Activated naive CD4-positive, alpha-beta T cell treated with anti-CD3 and anti-CD28 coated beads, Interleukin-2, amount 10 ng/mL, durations not matched to agents 7 days and 5 days (primary cell): ENCODE results near the gene SPOUT1.
A peak's percentile ranks its signal among the peaks of the same experiment; 100 is the strongest.
"Not testable (repeated sequence)": the region's sequence is repeated elsewhere in the genome, so short reads cannot be mapped to it uniquely, and the experiment has no call there.

Experiments
- CTCF ChIA-PET: fragments of 350-600 bp; sonication (Branson Sonifier 250); formaldehyde crosslinking; loops from one replicate; lab custom pipeline; 2021; ENCODE audit warnings: antibody characterized with exemption; lab: Charles Lee
- DNase-seq: peaks from one replicate; pipeline ENCODE4 v3.0.0-alpha.2; 2020
- H3K27ac Mint-ChIP-seq: one replicate; pipeline ENCODE4 v1.8.0; 2021; ENCODE audit warnings: mild to moderate bottlenecking, moderate library complexity, mixed read lengths
- H3K27me3 Mint-ChIP-seq: one replicate; pipeline ENCODE4 v1.8.0; 2021; ENCODE audit warnings: mild to moderate bottlenecking, mixed read lengths
- H3K36me3 Mint-ChIP-seq: one replicate; pipeline ENCODE4 v1.8.0; 2021; ENCODE audit warnings: mixed read lengths
- H3K4me1 Mint-ChIP-seq: one replicate; pipeline ENCODE4 v1.8.0; 2021; ENCODE audit warnings: mixed read lengths
- H3K4me3 Mint-ChIP-seq: one replicate; pipeline ENCODE4 v1.8.0; 2021; ENCODE audit warnings: mild to moderate bottlenecking, moderate library complexity, mixed read lengths
- H3K9me3 Mint-ChIP-seq: one replicate; pipeline ENCODE4 v1.8.0; 2021; ENCODE audit warnings: mixed read lengths

SPOUT1 gene

DNA sequence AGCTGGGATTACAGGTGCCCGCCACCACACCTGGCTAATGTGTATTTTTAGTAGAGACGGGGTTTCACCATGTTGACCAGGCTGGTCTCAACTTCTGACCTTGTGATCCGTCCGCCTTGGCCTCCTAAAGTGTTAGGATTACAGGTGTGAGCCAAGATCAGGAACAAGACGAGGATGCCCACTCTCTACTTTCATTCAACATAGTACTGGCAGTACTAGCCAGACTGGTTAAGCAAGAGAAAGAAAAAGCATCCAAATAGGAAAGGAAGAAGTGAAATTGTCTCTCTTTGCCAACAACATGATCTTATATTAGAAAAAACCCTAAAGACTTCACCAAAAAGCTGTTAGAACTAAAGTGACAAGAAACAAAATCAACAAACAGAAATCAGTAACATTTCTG lies 18.7 kb downstream of the SPOUT1 start:
- no peaks in the 10 kb centered on the region for H3K4me1 Mint-ChIP-seq
- H3K27ac Mint-ChIP-seq, result peak overlapping the region; percentile 7
- no peaks in the 10 kb centered on the region for H3K9me3 Mint-ChIP-seq
- H3K27me3 Mint-ChIP-seq, result no peaks in the 10 kb centered on the region
- CTCF ChIA-PET, result interaction anchor here (0.7 to 1.3 kb wide), 2 partner anchors 63 to 77 kb away, joined by 3 to 4 read pairs; no protein-coding TSS in a partner anchor
- no peak for DNase-seq
- H3K4me3 Mint-ChIP-seq, result no peak overlapping the region
- peaks cover 4% of the 10 kb centered on the region for H3K36me3 Mint-ChIP-seq

DNA sequence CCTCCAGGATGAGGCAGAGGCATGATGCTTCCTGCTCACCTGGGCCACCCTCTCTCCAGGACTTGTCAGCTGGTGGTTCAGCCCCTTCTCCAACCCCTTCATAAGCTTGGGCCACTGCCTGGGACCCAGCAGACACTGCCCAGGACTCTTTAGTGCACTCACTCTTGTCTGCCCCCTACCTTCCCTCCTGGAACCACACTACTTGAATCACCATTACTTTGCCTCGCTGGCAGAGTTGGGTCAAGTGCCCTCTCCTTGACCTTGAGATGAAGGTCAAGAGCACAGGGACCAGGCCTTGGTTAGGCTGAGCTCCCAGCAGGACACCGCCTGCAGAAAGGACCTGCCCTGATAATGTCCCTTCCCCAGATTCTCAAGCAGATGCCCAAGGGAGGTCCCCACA lies 19.8 kb downstream of the SPOUT1 start:
- Mint-ChIP-seq H3K36me3 (peaks cover 5% of the 10 kb centered on the region), H3K4me3 (no peak overlapping the region), H3K9me3 (no peaks in the 10 kb centered on the region), H3K27ac (no peak overlapping the region), H3K4me1 (no peaks in the 10 kb centered on the region), H3K27me3 (no peaks in the 10 kb centered on the region)
- no peak for DNase-seq
- CTCF ChIA-PET, result interaction anchor here (1.1 to 2.1 kb wide), 3 partner anchors 8 to 373 kb away, joined by 3 to 8 read pairs (median 3); partner anchors contain the start of gene ENDOG

DNA sequence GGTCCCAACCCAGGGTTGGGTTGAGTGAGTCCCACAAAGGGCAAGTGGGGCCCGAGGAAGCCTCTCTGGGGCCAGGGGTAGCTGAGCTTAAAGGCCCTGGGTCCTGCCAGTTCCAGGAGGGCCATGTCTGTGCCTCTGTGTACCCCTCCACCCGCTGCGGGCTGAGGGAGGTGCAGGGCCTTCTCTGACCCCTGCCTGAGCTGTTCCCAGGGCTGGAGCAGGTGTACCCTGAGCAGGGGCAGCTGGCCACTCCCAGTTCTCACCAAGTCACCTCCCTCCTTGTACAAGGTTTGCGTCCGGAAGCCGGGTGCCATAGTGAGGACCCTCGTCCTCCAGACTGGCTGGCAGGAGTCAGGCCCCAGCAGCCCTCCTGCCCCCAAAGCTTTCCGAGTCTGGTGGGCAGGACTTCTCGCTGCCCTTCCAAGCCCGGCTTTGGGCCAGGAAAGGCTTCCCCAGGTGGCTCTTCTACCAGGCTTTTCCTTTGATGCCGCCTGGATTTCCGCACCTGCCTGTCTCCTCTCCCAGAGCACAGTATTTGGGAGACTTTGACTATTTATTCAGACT lies 20.5 kb downstream of the SPOUT1 start:
- no peaks in the 10 kb centered on the region for H3K27me3 Mint-ChIP-seq
- peaks cover 6% of the 10 kb centered on the region for H3K36me3 Mint-ChIP-seq
- CTCF ChIA-PET, result interaction anchor here (1.1 to 2.1 kb wide), 2 partner anchors 9 to 372 kb away, joined by 3 to 8 read pairs; partner anchors contain the start of gene ENDOG
- H3K27ac Mint-ChIP-seq, result no peak overlapping the region
- no peak for DNase-seq
- H3K9me3 Mint-ChIP-seq, result no peaks in the 10 kb centered on the region
- H3K4me3 Mint-ChIP-seq, result no peak overlapping the region
- H3K4me1 Mint-ChIP-seq, result no peaks in the 10 kb centered on the region

- no peaks in the 10 kb centered on the region for H3K9me3 Mint-ChIP-seq
- no peak overlapping the region for H3K4me3 Mint-ChIP-seq
- DNase-seq, result no peak
- CTCF ChIA-PET, result interaction anchor here (2.1 kb wide), 1 partner anchor 9 kb away, joined by 8 read pairs; the partner anchor contains the start of gene ENDOG
- H3K27me3 Mint-ChIP-seq, result no peaks in the 10 kb centered on the region
- peaks cover 11% of the 10 kb centered on the region for H3K36me3 Mint-ChIP-seq
- no peaks in the 10 kb centered on the region for H3K4me1 Mint-ChIP-seq
- peak overlapping the region; percentile 64 for H3K27ac Mint-ChIP-seq
Measured at GRCh38 chr9:128808543-128808942, 21.1 kb downstream of the SPOUT1 start.

- Mint-ChIP-seq H3K27ac (no peak overlapping the region), H3K4me1 (no peaks in the 10 kb centered on the region), H3K27me3 (no peaks in the 10 kb centered on the region), H3K9me3 (no peaks in the 10 kb centered on the region), H3K4me3 (no peak overlapping the region), H3K36me3 (peaks cover 17% of the 10 kb centered on the region)
- DNase-seq, result no peak
- CTCF ChIA-PET, result no interaction called here
Measured at GRCh38 chr9:128807827-128808226, 21.8 kb downstream of the SPOUT1 start.

DNA sequence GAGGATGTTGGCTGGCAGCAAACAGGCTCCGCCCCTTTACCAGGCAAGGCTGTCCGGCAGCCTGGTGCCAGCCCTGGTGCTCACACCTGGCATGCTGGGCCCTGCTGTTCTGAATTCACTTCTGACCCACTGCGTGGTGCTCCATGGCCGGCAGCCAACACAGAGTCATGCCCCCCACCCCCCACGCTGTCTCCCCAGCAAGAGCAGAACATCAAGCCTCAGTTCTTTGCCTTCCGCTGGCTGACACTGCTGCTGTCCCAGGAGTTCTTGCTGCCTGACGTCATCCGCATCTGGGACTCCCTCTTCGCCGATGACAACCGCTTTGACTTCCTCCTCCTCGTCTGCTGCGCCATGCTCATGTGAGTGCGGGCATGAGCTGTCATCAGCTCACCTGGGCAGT lies 23.9 kb downstream of the SPOUT1 start:
- DNase-seq, result no peak
- H3K9me3 Mint-ChIP-seq, result no peaks in the 10 kb centered on the region
- CTCF ChIA-PET, result no interaction called here
- no peak overlapping the region for H3K4me3 Mint-ChIP-seq
- H3K27ac Mint-ChIP-seq, result no peak overlapping the region
- no peaks in the 10 kb centered on the region for H3K27me3 Mint-ChIP-seq
- H3K4me1 Mint-ChIP-seq, result no peaks in the 10 kb centered on the region
- peaks cover 29% of the 10 kb centered on the region for H3K36me3 Mint-ChIP-seq

DNA sequence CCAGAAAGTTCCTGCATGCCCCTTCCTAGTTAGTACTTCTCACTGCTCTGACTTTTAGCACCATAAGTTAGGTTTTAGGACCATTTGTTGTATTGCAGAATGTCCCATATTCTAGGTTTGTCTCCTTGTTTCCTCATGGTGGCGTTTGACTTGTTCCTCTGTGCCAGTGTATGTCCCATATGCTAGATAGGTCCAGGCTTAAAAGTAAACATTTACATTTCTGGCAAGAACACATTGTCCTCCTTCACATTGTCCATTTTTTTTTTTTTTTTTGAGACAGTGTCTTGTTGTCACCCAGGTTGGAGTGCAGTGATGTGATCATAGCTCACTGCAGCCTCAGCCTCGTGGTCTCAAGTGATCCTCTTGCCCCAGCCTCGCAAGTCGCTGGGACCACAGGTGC lies 27.1 kb downstream of the SPOUT1 start:
- CTCF ChIA-PET, result interaction anchor here (1.2 kb wide), 1 partner anchor 16 kb away, joined by 3 read pairs; the partner anchor contains the start of gene ENDOG
- H3K4me3 Mint-ChIP-seq, result no peak overlapping the region
- H3K9me3 Mint-ChIP-seq, result no peaks in the 10 kb centered on the region

GRCh38 chr9:128800061-128800460 lies 29.5 kb downstream of the SPOUT1 start:
- H3K36me3 Mint-ChIP-seq, result peaks cover 40% of the 10 kb centered on the region
- no peak for DNase-seq
- H3K27ac Mint-ChIP-seq, result no peak overlapping the region
- H3K4me3 Mint-ChIP-seq, result no peak overlapping the region
- no peaks in the 10 kb centered on the region for H3K27me3 Mint-ChIP-seq
- H3K4me1 Mint-ChIP-seq, result no peaks in the 10 kb centered on the region
- H3K9me3 Mint-ChIP-seq, result no peaks in the 10 kb centered on the region
- CTCF ChIA-PET, result no interaction called here

More for the DNA sequence above, 27.1 kb downstream of the SPOUT1 start:
- Mint-ChIP-seq H3K36me3 (peaks cover 41% of the 10 kb centered on the region), H3K27me3 (no peaks in the 10 kb centered on the region), H3K4me1 (no peaks in the 10 kb centered on the region), H3K27ac (no peak overlapping the region)
- DNase-seq, result no peak

GRCh38 chr9:128798896-128799295 lies 30.7 kb downstream of the SPOUT1 start:
- peaks cover 38% of the 10 kb centered on the region for H3K36me3 Mint-ChIP-seq
- CTCF ChIA-PET, result no interaction called here
- no peak overlapping the region for H3K4me3 Mint-ChIP-seq
- no peaks in the 10 kb centered on the region for H3K27me3 Mint-ChIP-seq
- no peaks in the 10 kb centered on the region for H3K9me3 Mint-ChIP-seq
- DNase-seq, result no peak
- H3K4me1 Mint-ChIP-seq, result no peaks in the 10 kb centered on the region
- H3K27ac Mint-ChIP-seq, result no peak overlapping the region

- peaks cover 28% of the 10 kb centered on the region for H3K36me3 Mint-ChIP-seq
- H3K27ac Mint-ChIP-seq, H3K4me1 Mint-ChIP-seq, H3K9me3 Mint-ChIP-seq, DNase-seq, H3K4me3 Mint-ChIP-seq, H3K27me3 Mint-ChIP-seq, CTCF ChIA-PET: not testable (repeated sequence)
Measured at GRCh38 chr9:128794961-128795360, 34.6 kb downstream of the SPOUT1 start.

GRCh38 chr9:128792978-128793686 lies 36.5 kb downstream of the SPOUT1 start:
- no peak for DNase-seq
- Mint-ChIP-seq H3K27ac (no peak overlapping the region), H3K4me3 (no peak overlapping the region), H3K36me3 (peaks cover 21% of the 10 kb centered on the region), H3K4me1 (peaks cover 10% of the 10 kb centered on the region), H3K27me3 (no peaks in the 10 kb centered on the region), H3K9me3 (no peaks in the 10 kb centered on the region)
- CTCF ChIA-PET, result interaction anchor here (1.1 kb wide), 1 partner anchor 25 kb away, joined by 3 read pairs; the partner anchor contains the start of gene ENDOG

DNA sequence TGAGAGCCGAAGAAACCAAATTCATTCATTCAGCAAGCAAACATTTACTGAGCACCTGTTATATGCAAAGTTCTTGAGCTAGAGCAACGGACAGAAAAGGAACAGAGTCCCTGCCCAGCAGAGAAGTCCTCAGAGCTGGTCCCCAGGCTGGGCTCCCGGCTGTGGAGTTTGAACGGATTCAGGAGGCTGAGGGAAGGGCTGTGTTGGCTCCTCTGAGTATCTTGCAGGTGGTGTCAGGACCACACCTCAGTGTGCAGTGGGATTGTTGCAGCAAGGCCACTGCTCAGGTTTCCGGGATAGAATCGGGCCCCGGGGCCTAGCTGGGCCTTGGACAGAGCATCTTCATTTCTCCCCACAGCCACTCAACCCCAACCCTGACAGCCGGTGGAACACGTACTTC lies 37.5 kb downstream of the SPOUT1 start:
- Mint-ChIP-seq H3K9me3 (no peaks in the 10 kb centered on the region), H3K36me3 (peaks cover 17% of the 10 kb centered on the region), H3K4me3 (no peak overlapping the region), H3K4me1 (peaks cover 16% of the 10 kb centered on the region), H3K27me3 (no peaks in the 10 kb centered on the region), H3K27ac (no peak overlapping the region)
- CTCF ChIA-PET, result interaction anchor here (1.1 kb wide), 1 partner anchor 26 kb away, joined by 3 read pairs; the partner anchor contains the start of gene ENDOG
- DNase-seq, result no peak

GRCh38 chr9:128790536-128790935 lies 39.1 kb downstream of the SPOUT1 start:
- H3K4me1 Mint-ChIP-seq, result peaks cover 19% of the 10 kb centered on the region
- H3K27me3 Mint-ChIP-seq, result peaks cover 3% of the 10 kb centered on the region
- DNase-seq, result no peak
- H3K36me3 Mint-ChIP-seq, result peaks cover 17% of the 10 kb centered on the region
- no peaks in the 10 kb centered on the region for H3K9me3 Mint-ChIP-seq
- CTCF ChIA-PET, result no interaction called here
- H3K27ac Mint-ChIP-seq, result no peak overlapping the region
- no peak overlapping the region for H3K4me3 Mint-ChIP-seq

GRCh38 chr9:128788445-128788844 lies 41.1 kb downstream of the SPOUT1 start:
- H3K27me3 Mint-ChIP-seq, result peaks cover 3% of the 10 kb centered on the region
- H3K4me3 Mint-ChIP-seq, result peak overlapping the region; percentile 95
- peak overlapping the region; percentile 95 for H3K27ac Mint-ChIP-seq
- peaks cover 22% of the 10 kb centered on the region for H3K4me1 Mint-ChIP-seq
- no peak for DNase-seq
- CTCF ChIA-PET, result interaction anchor here (0.6 to 1.7 kb wide), 2 partner anchors 29 to 140 kb away, joined by 3 to 5 read pairs; partner anchors contain the start of gene ENDOG
- peaks cover 13% of the 10 kb centered on the region for H3K36me3 Mint-ChIP-seq
- no peaks in the 10 kb centered on the region for H3K9me3 Mint-ChIP-seq
